ENCODE measurements around the gene EDC3.
"Not testable (repeated sequence)": the region's sequence is repeated elsewhere in the genome, so short reads cannot be mapped to it uniquely, and the experiment has no call there.

EDC3 gene

GRCh38 chr15:74662064-74662860 lies 33.6 kb downstream of the EDC3 start:
- DNase-seq (ENCODE audit: low read depth), result no peak
- TF ChIP-seq, protein P1, sequence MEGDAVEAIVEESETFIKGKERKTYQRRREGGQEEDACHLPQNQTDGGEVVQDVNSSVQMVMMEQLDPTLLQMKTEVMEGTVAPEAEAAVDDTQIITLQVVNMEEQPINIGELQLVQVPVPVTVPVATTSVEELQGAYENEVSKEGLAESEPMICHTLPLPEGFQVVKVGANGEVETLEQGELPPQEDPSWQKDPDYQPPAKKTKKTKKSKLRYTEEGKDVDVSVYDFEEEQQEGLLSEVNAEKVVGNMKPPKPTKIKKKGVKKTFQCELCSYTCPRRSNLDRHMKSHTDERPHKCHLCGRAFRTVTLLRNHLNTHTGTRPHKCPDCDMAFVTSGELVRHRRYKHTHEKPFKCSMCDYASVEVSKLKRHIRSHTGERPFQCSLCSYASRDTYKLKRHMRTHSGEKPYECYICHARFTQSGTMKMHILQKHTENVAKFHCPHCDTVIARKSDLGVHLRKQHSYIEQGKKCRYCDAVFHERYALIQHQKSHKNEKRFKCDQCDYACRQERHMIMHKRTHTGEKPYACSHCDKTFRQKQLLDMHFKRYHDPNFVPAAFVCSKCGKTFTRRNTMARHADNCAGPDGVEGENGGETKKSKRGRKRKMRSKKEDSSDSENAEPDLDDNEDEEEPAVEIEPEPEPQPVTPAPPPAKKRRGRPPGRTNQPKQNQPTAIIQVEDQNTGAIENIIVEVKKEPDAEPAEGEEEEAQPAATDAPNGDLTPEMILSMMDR (IDR thresholded peaks at IDR 0.05; ENCODE audit: insufficient read depth, low read depth, low read length, missing control alignments), result no peak
- H3K4me3 ChIP-seq (ENCODE audit: low read depth, low read length), result no peak overlapping the region

- not testable (repeated sequence) for H3K4me3 ChIP-seq (ENCODE audit: low read depth, low read length); DNase-seq (ENCODE audit: low read depth)
These were observed 34.5 kb downstream of the EDC3 start for GRCh38 chr15:74661280-74661679.

GRCh38 chr15:74657846-74658245 lies 38.0 kb downstream of the EDC3 start:
- no peak for DNase-seq (ENCODE audit: low read depth)
- H3K4me3 ChIP-seq (ENCODE audit: low read depth, low read length), result no peak overlapping the region
- TF ChIP-seq, protein P1 (IDR thresholded peaks at IDR 0.05; ENCODE audit: insufficient read depth, low read depth, low read length, missing control alignments), result no peak

DNA sequence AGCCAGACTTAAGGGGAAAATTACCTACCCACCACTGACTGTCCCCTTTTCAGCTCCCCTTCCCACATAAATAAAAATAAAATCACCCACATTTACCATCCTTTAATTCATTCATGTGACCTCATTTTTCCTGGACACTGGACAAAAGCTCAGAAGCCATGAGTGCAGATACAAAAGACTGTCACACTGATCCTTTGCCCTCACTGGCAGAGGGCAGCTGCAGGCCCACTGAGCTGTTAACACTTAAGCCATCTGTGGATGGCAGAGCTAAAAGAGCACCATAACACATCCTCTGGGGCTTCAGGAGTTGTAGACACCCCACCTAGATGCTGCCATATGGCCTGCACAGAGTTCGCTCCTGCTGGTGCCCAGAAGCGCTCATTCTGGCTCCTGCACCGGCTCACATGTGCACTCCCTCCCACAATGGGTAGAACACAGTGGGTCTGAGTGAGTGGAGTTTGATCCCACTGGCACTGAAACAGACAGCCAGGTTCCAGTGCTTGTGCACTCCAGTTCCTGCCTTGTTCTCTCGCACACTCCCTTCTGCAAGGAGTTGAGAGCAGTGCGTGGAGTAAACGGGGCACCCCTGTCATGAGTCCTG lies 38.8 kb downstream of the EDC3 start:
- H3K4me3 ChIP-seq (ENCODE audit: low read depth, low read length), result no peak overlapping the region
- DNase-seq (ENCODE audit: low read depth), result no peak
- TF ChIP-seq, protein P1 (IDR thresholded peaks at IDR 0.05; ENCODE audit: insufficient read depth, low read depth, low read length, missing control alignments), result no peak

DNA sequence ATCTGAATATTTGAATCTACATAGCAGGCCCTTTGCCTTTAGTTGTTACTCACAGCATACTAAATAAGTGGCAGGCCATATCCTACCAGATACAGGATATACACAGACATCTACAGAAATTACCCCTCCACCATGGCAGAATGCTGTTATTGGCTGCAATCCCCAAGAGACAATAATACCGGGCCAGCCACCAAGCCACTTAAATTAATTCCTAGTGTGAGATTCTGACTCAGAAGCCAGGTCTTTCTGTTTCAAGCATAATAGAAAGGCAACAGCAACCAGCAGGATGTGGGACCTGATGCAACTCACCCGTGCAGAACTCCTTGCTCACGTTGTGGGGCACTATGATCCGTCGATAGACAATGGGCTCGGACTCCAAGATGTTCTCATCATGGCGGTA lies 40.4 kb downstream of the EDC3 start:
- peak; percentile 83 for DNase-seq (ENCODE audit: low read depth)
- H3K4me3 ChIP-seq (ENCODE audit: low read depth, low read length), result no peak overlapping the region
- TF ChIP-seq, protein P1 (IDR thresholded peaks at IDR 0.05; ENCODE audit: insufficient read depth, low read depth, low read length, missing control alignments), result no peak

- DNase-seq (ENCODE audit: low read depth), result peak; percentile 61
These were observed 42.3 kb downstream of the EDC3 start for GRCh38 chr15:74653426-74654102.

More at GRCh38 chr15:74653426-74654102, 42.3 kb downstream of the EDC3 start:
- H3K4me3 ChIP-seq (ENCODE audit: low read depth, low read length), result no peak overlapping the region
- TF ChIP-seq, protein P1 (IDR thresholded peaks at IDR 0.05; ENCODE audit: insufficient read depth, low read depth, low read length, missing control alignments), result no peak
